Cardiac muscle cell (in vitro differentiated cells and primary cell): ENCODE data around the gene NDFIP2. TPM values are rescaled to one million over a fixed set of nuclear protein-coding genes. Genes with fewer than 3 reads are reported as not detected.
"Not testable (repeated sequence)": the region's sequence is repeated elsewhere in the genome, so short reads cannot be mapped to it uniquely, and the experiment has no call there.

Source experiments
- DNase-seq, 2 donors: peaks; one replicate each; pipeline versions ENCODE4 v3.0.0 to v3.0.0-alpha.2; 2010 to 2017; ENCODE audit warnings: low read depth in 1 of 2, low spot score in 1 of 2
- H3K27ac ChIP-seq: fragments of 200-600 bp; sonication (generic); 2 replicates; pipeline ENCODE4 v1.5.1; 2016
- H3K27me3 ChIP-seq: fragments of 200-600 bp; sonication (generic); 2 replicates; pipeline ENCODE4 v1.6.0; 2016; ENCODE audit warnings: control low read depth
- H3K36me3 ChIP-seq: fragments of 200-600 bp; sonication (generic); 2 replicates; pipeline ENCODE4 v1.5.1; 2016; ENCODE audit warnings: control low read depth
- H3K4me1 ChIP-seq: fragments of 200-600 bp; sonication (generic); 2 replicates; pipeline ENCODE4 v1.8.1; 2017; ENCODE audit warnings: low read depth, mild to moderate bottlenecking, mixed run types
- H3K4me3 ChIP-seq: fragments of 200-600 bp; sonication (generic); 2 replicates; pipeline ENCODE4 v1.5.1; 2016; ENCODE audit warnings: mild to moderate bottlenecking
- H3K9me3 ChIP-seq: fragments of 200-600 bp; sonication (generic); 2 replicates; pipeline ENCODE4 v1.5.1; 2017; ENCODE audit warnings: low read depth, mild to moderate bottlenecking, control low read depth
- polyA plus RNA-seq: library from polyadenylated mRNA; unstranded; fragments of >200 nt; fragmentation: Nextera tagmentation; extraction: Ambion mirVana; gene quantifications from 2 replicates; pipeline ENCODE4 v1.2.1, GENCODE V29; 2016
- total RNA-seq: library from RNA; depleted of rRNA; stranded (reverse); fragments of >200 nt; gene quantifications from 2 replicates; pipeline ENCODE4 v1.2.3, GENCODE V29; 2016
- TF ChIP-seq, protein P1 (sequence below): IDR thresholded peaks from 2 replicates; pipeline ENCODE4 v1.5.1; 2012; ENCODE audit warnings: low read depth, mild to moderate bottlenecking, low read length

NDFIP2 gene
- total and polyA plus RNA-seq, 2 experiments from 2014 or later = 26.8 to 37.3 TPM

DNA sequence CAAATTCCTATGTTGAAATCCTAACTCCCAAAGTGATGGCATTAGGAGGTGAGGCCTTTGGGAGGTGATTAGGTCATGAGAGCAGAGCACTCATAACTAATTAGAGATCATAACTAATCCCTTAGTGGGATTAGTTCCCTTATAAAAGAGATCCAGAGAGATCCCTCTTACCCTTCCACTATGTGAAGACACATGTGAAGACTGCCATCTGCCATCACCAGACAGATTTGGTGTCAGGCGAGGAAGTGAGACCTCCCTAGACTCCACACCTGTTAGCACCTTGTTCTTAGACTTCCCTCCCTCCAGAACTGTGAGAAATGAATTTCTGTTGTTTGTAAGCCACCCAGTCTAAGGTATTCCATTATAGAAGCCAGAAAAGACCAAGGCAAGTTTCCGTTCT is 112.2 kb downstream of the NDFIP2 start:
- TF ChIP-seq, protein P1, sequence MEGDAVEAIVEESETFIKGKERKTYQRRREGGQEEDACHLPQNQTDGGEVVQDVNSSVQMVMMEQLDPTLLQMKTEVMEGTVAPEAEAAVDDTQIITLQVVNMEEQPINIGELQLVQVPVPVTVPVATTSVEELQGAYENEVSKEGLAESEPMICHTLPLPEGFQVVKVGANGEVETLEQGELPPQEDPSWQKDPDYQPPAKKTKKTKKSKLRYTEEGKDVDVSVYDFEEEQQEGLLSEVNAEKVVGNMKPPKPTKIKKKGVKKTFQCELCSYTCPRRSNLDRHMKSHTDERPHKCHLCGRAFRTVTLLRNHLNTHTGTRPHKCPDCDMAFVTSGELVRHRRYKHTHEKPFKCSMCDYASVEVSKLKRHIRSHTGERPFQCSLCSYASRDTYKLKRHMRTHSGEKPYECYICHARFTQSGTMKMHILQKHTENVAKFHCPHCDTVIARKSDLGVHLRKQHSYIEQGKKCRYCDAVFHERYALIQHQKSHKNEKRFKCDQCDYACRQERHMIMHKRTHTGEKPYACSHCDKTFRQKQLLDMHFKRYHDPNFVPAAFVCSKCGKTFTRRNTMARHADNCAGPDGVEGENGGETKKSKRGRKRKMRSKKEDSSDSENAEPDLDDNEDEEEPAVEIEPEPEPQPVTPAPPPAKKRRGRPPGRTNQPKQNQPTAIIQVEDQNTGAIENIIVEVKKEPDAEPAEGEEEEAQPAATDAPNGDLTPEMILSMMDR = no peak
- DNase-seq = no peak
- no peaks in the 10 kb centered on the region for H3K27me3 ChIP-seq
- H3K27ac ChIP-seq = no peak overlapping the region
- no peaks in the 10 kb centered on the region for H3K36me3 ChIP-seq
- no peak overlapping the region for H3K4me3 ChIP-seq
- H3K4me1 ChIP-seq = no peaks in the 10 kb centered on the region
- H3K9me3 ChIP-seq = no peaks in the 10 kb centered on the region

DNA sequence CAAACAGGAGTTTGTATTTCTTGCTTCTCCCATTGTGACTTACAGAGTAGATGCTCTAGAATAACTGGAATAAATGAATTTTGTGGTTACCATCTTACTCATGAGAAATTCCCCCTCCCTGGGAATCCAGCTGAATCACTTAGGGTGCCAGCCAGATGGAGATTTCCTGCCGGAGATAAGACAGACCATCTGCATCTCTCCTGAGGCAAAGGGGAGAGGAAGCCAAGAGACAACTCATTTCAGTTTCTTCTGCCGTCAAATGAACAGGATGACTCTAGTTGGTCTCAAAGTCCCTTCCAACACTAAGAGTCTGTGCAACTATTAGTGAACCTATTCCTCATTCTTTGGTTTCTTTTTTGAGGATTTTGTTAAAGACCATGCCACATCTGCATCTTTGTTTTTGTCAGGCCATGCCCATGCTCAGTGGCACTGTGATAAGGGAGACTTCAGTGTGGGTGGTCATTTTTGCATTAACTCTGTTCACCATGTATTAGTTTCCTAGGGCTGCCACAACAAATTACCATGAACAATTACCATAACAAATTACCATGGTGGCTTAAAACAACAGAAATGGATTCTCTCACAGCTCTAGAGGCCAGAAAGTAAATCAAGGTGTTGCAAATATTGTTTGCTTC is 112.8 kb downstream of the NDFIP2 start:
- DNase-seq = peak in 1 of 2 donors; percentile 66
- H3K27ac ChIP-seq = no peak overlapping the region
- no peaks in the 10 kb centered on the region for H3K27me3 ChIP-seq
- no peaks in the 10 kb centered on the region for H3K9me3 ChIP-seq
- no peaks in the 10 kb centered on the region for H3K36me3 ChIP-seq
- TF ChIP-seq, protein P1 = no peak
- H3K4me1 ChIP-seq = no peaks in the 10 kb centered on the region
- no peak overlapping the region for H3K4me3 ChIP-seq

DNA sequence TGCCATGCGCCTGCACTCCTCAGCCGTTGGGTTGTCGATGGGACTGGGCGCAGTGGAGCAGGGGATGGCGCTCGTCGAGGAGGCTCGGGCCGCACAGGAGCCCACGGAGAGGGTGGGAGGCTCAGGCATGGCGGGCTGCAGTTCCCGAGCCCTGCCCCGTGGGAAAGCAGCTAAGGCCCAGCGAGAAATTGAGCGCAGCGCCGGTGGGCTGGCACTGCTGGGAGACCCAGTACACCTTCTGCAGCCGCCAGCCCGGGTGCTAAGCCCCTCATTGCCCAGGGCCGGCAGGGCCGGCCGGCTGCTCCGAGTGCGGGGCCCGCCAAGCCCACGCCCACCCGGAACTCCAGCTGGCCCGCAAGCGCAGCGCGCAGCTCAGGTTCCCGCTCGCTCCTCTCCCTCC is 119.2 kb downstream of the NDFIP2 start:
- not testable (repeated sequence) for H3K36me3 ChIP-seq, H3K4me3 ChIP-seq

DNA sequence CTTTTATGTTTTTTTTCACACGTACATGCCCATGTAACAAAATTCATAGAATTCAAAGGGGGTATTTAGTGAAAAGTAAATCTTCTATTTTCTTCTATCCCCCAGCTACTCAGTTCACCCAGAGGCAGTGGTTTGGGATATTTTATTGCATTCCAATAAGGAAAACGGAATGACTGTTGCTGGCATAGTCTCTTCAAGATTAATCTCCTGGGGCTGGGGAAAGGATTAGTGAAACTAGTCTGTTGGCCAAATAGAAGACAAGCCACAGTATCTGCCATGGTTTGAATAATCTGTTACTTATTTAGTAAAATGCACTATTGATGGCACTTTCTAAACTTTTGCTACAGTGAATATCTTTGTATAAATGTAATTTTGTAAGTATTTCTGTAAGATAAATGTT is 122.0 kb downstream of the NDFIP2 start:
- no peak for DNase-seq
- Histone ChIP-seq H3K27ac (no peak overlapping the region), H3K4me1 (no peaks in the 10 kb centered on the region), H3K9me3 (no peaks in the 10 kb centered on the region), H3K27me3 (no peaks in the 10 kb centered on the region), H3K4me3 (no peak overlapping the region), H3K36me3 (no peaks in the 10 kb centered on the region)
- TF ChIP-seq, protein P1 = no peak

More for the DNA sequence above, 119.2 kb downstream of the NDFIP2 start:
- not testable (repeated sequence) for H3K4me1 ChIP-seq, H3K9me3 ChIP-seq, H3K27ac ChIP-seq, H3K27me3 ChIP-seq, DNase-seq

DNA sequence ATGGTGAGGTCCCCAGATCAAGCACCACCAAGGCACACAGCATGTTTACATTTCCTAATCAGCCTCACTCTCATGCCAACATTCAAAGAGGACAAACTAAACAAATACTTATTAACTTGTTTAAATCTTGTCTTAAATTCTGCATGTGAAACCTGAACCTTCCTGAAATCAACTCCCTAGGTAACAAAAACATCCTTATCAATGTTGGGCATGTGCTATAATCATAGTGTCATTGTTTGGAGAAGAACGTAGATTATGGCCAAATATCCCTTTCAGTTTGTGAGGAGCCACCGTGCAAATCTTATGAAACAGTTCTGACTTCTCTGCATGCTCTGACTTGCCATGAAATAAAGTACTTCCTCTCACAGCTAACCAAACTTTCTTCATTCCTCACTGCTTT is 123.8 kb downstream of the NDFIP2 start:
- Histone ChIP-seq H3K27me3 (no peaks in the 10 kb centered on the region), H3K9me3 (no peaks in the 10 kb centered on the region), H3K27ac (no peak overlapping the region), H3K4me3 (no peak overlapping the region), H3K36me3 (no peaks in the 10 kb centered on the region), H3K4me1 (no peaks in the 10 kb centered on the region)
- TF ChIP-seq, protein P1 = no peak
- no peak for DNase-seq

Other genes with a start within 250 kb of the NDFIP2 start
- 26.7 and 41.3 TPM in 2 replicates for gene RBM26, start 74.9 kb upstream of the NDFIP2 start, total RNA-seq
- gene RBM26, start 74.9 kb upstream of the NDFIP2 start, polyA plus RNA-seq = 22.9 and 31.9 TPM in 2 replicates